ENCODE results near the gene CCDC71. TPM values are rescaled to one million over a fixed set of nuclear protein-coding genes. Genes with fewer than 3 reads are reported as not detected.

CCDC71 gene
- total RNA-seq, 2 experiments from 2014 or later, result 23.4 to 27.9 TPM

GRCh38 chr3:49123687-49124086, 42.4 kb downstream of the CCDC71 start:
- H3K36me3 ChIP-seq (ENCODE audit: insufficient read depth, low read length), result peaks cover 4% of the 10 kb centered on the region
- CTCF ChIA-PET (ENCODE audit: unreplicated experiment), result no interaction called here
- H3K9me2 ChIP-seq (ENCODE audit: insufficient read depth, low read length), result no peaks in the 10 kb centered on the region
- H4K20me1 ChIP-seq (ENCODE audit: insufficient read depth, low read length), result no peaks in the 10 kb centered on the region
- H3K9me3 ChIP-seq (ENCODE audit: low read length), result no peaks in the 10 kb centered on the region
- H3K27ac ChIP-seq (ENCODE audit: low read depth, low read length, poor library complexity, severe bottlenecking), result no peak overlapping the region
- TF ChIP-seq CTCF (conservative IDR thresholded peaks at IDR 0.05; ENCODE audit: low read length) (no peak), EZH2phosphoT487 (IDR thresholded peaks at IDR 0.05; ENCODE audit: borderline replicate concordance, low read depth, low read length) (no peak)
- DNase-seq (ENCODE audit: low spot score), result no peak
- peaks cover 24% of the 10 kb centered on the region for H3K4me1 ChIP-seq (ENCODE audit: insufficient read depth, low read length, poor library complexity, severe bottlenecking)
- no peak overlapping the region for H3K4me2 ChIP-seq (ENCODE audit: low read length)
- intact Hi-C loops (cut with micrococcal nuclease; ENCODE audit: unreplicated experiment), result no loop called here
- H3K4me3 ChIP-seq (ENCODE audit: low read depth, low read length, poor library complexity, severe bottlenecking), result no peak overlapping the region
- POLR2A ChIA-PET, result no interaction called here
- H2AFZ ChIP-seq (ENCODE audit: low read length), result no peak overlapping the region
- BruUV-seq (replicated peaks), result no TSS peak
- H3K79me2 ChIP-seq (ENCODE audit: insufficient read depth, low read depth, low read length), result peaks cover 16% of the 10 kb centered on the region

- ChIA-PET POLR2A (no interaction called here), CTCF (ENCODE audit: unreplicated experiment) (no interaction called here)
- Histone ChIP-seq H4K20me1 (ENCODE audit: insufficient read depth, low read length) (no peaks in the 10 kb centered on the region), H3K79me2 (ENCODE audit: insufficient read depth, low read depth, low read length) (peaks cover 18% of the 10 kb centered on the region), H3K9me3 (ENCODE audit: low read length) (no peaks in the 10 kb centered on the region), H3K4me1 (ENCODE audit: insufficient read depth, low read length, poor library complexity, severe bottlenecking) (peaks cover 22% of the 10 kb centered on the region), H3K4me3 (ENCODE audit: low read depth, low read length, poor library complexity, severe bottlenecking) (no peak overlapping the region), H3K9me2 (ENCODE audit: insufficient read depth, low read length) (no peaks in the 10 kb centered on the region), H2AFZ (ENCODE audit: low read length) (no peak overlapping the region), H3K27ac (ENCODE audit: low read depth, low read length, poor library complexity, severe bottlenecking) (no peak overlapping the region), H3K36me3 (ENCODE audit: insufficient read depth, low read length) (peaks cover 10% of the 10 kb centered on the region), H3K4me2 (ENCODE audit: low read length) (no peak overlapping the region)
- BruUV-seq (replicated peaks), result no TSS peak
- TF ChIP-seq CTCF (conservative IDR thresholded peaks at IDR 0.05; ENCODE audit: low read length), result no peak
- no peak for TF ChIP-seq EZH2phosphoT487 (IDR thresholded peaks at IDR 0.05; ENCODE audit: borderline replicate concordance, low read depth, low read length)
- intact Hi-C loops (cut with micrococcal nuclease; ENCODE audit: unreplicated experiment), result no loop called here
- DNase-seq (ENCODE audit: low spot score), result no peak
Observed at GRCh38 chr3:49122886-49123545, 43.1 kb downstream of the CCDC71 start.

- no peaks in the 10 kb centered on the region for H3K9me3 ChIP-seq (ENCODE audit: low read length)
- H3K36me3 ChIP-seq (ENCODE audit: insufficient read depth, low read length), result peaks cover 16% of the 10 kb centered on the region
- H3K4me3 ChIP-seq (ENCODE audit: low read depth, low read length, poor library complexity, severe bottlenecking), result no peak overlapping the region
- DNase-seq (ENCODE audit: low spot score), result no peak
- no TSS peak for BruUV-seq (replicated peaks)
- intact Hi-C loops (cut with micrococcal nuclease; ENCODE audit: unreplicated experiment), result no loop called here
- no peak overlapping the region for H3K4me2 ChIP-seq (ENCODE audit: low read length)
- ChIA-PET POLR2A (no interaction called here), CTCF (ENCODE audit: unreplicated experiment) (no interaction called here)
- peaks cover 22% of the 10 kb centered on the region for H3K4me1 ChIP-seq (ENCODE audit: insufficient read depth, low read length, poor library complexity, severe bottlenecking)
- H3K27ac ChIP-seq (ENCODE audit: low read depth, low read length, poor library complexity, severe bottlenecking), result no peak overlapping the region
- TF ChIP-seq EZH2phosphoT487 (IDR thresholded peaks at IDR 0.05; ENCODE audit: borderline replicate concordance, low read depth, low read length) (no peak), CTCF (conservative IDR thresholded peaks at IDR 0.05; ENCODE audit: low read length) (no peak)
- H2AFZ ChIP-seq (ENCODE audit: low read length), result no peak overlapping the region
- no peaks in the 10 kb centered on the region for H3K9me2 ChIP-seq (ENCODE audit: insufficient read depth, low read length)
- H3K79me2 ChIP-seq (ENCODE audit: insufficient read depth, low read depth, low read length), result peaks cover 18% of the 10 kb centered on the region
- no peaks in the 10 kb centered on the region for H4K20me1 ChIP-seq (ENCODE audit: insufficient read depth, low read length)
Observed at GRCh38 chr3:49122451-49122850, 43.7 kb downstream of the CCDC71 start.

All from OCI-LY7 (cell line).